ENCODE measurements around the gene C6orf136.
"Not testable (repeated sequence)": the region's sequence is repeated elsewhere in the genome, so short reads cannot be mapped to it uniquely, and the experiment has no call there.

C6orf136 gene, protein sequence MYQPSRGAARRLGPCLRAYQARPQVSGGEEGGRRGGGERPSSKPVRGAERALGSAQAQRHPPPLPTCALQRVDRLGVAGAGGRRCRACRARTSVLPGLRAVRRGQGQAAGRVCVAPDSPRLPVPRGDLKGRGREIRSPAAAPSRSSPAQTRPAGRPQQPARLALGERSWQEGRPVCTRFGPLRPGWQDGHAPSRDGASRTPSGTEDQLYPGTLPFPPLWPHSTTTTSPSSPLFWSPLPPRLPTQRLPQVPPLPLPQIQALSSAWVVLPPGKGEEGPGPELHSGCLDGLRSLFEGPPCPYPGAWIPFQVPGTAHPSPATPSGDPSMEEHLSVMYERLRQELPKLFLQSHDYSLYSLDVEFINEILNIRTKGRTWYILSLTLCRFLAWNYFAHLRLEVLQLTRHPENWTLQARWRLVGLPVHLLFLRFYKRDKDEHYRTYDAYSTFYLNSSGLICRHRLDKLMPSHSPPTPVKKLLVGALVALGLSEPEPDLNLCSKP

DNA sequence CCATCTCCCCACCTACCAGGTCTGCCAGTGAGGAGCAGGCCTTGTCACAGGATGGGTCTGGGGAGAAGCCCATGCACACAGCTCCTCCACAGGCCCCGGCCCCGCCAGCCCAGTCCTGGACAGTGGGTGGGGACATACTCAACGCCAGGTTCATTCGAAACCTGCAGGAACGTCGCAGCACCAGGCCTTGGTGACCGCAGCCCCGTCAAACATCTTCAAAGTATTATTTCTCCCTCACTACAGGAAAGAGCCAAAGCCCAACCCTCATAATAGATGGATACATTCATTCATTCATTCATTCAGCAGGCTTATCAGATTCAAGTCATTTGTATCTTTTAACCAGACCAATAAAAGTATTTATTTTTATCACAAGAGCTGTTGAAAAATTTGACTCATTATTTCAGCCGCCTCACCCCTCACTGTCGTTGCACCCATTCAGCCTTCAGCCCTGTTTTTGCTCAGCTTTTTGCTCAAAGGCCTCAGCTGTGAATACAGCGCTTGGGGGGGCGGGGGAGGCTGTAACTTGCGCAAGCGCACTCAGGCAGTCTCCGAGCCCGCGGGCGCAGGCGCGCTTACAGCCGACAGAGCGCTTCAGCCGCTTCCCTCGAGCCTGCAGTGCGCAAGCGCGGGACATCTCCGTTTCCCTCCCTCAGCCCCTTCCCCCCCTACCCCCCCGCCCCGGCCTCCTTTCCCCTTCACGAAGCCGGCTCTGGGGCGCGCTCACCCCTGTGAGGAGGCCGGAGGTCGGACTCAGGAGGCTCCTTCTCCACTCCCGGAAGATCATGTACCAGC is at the start of gene C6orf136:
TSS of gene C6orf136 (plus strand) at position 684 of the 792 bp plus-strand sequence. CDS start at position 783, 99 bp downstream.
- ATAC-seq: peak; percentile 86
- Mint-ChIP-seq H3K4me1 (peaks cover 32% of the 10 kb centered on the region), H3K9me3 (no peaks in the 10 kb centered on the region), H3K27me3 (no peaks in the 10 kb centered on the region), H3K4me3 (peak within 1 kb of the TSS; percentile 91), H3K27ac (peak within 1 kb of the TSS; percentile 95 to 96)
- peak; percentile 88 to 93 for DNase-seq

DNA sequence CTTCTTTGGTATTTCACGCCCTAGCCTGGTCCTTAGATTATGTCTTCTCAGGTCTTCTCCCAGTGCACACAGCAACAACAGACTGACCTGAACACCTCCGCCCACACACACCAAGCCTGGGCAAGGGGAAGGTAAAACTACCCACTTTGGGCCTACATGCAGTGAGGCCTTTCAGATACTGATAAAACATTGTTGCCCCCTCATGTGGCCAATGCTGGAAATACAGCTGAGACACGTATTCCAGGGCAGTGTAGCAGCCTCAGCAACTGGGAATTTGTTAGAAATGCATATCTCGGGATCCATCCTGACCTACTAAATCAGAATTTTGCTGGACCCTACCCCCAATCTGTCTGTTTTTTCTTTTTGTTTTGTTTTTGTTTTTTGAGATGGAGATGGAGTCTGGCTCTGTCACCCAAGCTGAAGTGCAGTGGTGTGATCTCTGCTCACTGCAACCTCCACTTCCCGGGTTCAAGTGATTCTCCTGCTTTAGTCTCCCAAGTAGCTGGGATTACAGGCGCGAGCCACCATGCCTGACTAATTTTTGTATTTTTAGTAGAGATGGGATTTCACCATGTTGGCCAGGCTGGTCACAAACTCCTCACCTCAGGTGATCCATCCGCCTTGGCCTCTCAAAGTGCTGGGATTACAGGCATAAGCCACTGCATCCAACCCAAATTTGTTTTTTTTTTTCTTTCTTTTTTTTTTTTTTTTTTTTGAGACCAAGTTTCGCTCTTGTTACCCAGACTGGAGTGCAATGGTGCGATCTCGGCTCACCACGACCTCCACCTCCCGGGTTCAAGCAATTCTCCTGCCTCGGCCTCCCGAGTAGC is 49.4 kb upstream of the C6orf136 start:
- Mint-ChIP-seq H3K4me1 (peaks cover 30% of the 10 kb centered on the region), H3K27ac (peak overlapping the region in 1 of 2 donors; percentile 90)
- ATAC-seq: peak; percentile 86
- not testable (repeated sequence) for H3K4me3 Mint-ChIP-seq, H3K27me3 Mint-ChIP-seq, H3K9me3 Mint-ChIP-seq
- DNase-seq: peak; percentile 74 to 79

DNA sequence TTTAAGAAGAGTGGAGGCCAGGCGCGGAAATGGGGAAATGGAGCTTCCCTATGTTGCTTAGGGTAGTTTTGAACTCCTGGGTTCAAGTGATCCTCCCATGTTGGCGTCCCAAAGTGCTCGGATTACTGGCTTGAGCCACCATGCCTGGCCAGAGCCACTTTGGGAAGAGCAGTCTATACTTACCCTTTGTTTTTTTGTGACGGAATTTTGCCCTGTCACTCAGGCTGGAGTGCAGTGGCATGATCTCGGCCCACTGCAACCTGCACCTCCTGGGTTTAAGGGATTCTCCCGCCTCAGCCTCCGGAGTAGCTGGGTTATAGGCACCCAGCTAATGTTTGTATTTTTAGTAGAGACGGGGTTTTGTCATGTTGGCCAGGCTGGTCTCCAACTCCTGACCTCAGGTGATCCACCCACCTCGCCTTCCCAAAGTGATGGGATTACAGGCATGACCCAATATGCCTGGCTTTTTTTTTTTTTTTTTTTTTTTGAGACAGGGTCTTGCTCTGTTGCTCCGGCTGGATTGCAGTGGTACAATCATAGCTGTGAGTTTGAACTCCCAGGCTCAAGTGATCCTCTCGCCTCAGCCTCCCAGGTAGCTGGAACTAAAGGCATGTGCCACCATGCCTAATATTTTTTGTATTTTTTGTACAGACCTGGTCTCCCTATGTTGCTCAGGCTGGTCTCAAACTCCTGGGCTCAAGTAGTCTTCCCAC is 47.9 kb upstream of the C6orf136 start:
- no peaks in the 10 kb centered on the region for H3K27me3 Mint-ChIP-seq
- H3K4me1 Mint-ChIP-seq: peaks cover 46% of the 10 kb centered on the region
- no peak overlapping the region for H3K4me3 Mint-ChIP-seq
- DNase-seq (no peak), ATAC-seq (no peak)
- H3K27ac Mint-ChIP-seq: peak overlapping the region; percentile 51 to 69
- H3K9me3 Mint-ChIP-seq: no peaks in the 10 kb centered on the region

DNA sequence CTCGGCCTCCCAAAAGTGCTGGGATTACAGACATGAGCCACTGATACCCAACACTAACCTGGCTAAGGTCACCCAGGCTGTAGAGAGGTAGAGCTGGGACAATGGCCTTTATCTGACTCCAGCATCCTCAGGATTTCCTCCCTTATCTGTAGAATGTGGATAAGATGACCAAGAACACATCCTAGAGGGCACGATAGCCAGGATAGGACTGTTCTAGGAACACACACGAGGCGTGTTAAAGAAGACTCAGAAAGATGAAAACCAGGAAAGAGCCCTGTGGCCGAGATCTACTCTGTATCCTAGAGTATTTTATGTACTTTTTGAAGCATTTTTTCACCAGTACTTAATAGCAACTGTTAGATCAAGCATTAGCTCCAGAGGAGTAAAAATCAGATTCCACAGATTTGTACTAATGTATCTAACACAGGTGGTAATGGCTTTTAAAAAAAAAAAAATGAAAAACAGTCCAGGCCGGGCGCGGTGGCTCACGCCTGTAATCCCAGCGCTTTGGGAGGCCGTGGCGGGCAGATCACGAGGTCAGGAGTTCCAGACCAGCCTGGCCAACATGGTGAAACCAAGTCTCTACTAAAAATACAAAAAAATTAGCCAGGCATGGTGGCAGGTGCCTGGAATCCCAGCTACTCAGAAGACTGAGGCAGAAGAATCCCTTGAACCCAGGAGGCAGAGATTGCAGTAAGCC is 47.2 kb upstream of the C6orf136 start:
- H3K4me1 Mint-ChIP-seq: peaks cover 51% of the 10 kb centered on the region
- H3K27ac Mint-ChIP-seq: peak overlapping the region; percentile 51 to 69
- no peaks in the 10 kb centered on the region for H3K27me3 Mint-ChIP-seq
- H3K9me3 Mint-ChIP-seq: no peaks in the 10 kb centered on the region
- no peak for ATAC-seq
- no peak for DNase-seq
- no peak overlapping the region for H3K4me3 Mint-ChIP-seq

DNA sequence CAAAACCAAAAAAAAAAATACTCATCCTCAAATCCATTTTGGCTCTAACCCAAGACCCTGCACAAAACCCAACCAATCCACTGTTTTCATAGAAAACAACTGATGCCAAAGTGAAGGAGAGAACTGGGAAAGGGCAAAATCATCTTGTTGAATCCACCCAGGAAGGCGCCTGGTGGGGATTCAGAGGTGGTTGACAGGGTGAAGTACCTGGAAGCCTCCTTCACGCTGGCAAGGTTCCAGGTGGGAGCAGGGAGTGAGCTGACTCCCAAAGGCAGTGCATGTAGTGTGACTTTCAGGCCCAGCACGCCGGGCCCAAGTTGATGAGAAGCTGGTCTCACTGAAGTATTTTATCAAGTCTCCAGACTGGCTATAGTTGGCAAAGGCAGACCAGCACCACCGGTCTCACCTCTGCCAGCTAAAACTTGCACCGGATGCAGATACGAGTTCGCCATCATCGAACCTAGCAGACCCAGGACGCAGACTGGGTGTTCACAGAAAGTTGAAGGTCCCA is 46.4 kb upstream of the C6orf136 start:
- no peak overlapping the region for H3K4me3 Mint-ChIP-seq
- DNase-seq: no peak
- H3K4me1 Mint-ChIP-seq: peaks cover 56% of the 10 kb centered on the region
- H3K27ac Mint-ChIP-seq: peak overlapping the region; percentile 2 to 40
- no peaks in the 10 kb centered on the region for H3K9me3 Mint-ChIP-seq
- ATAC-seq: no peak
- H3K27me3 Mint-ChIP-seq: no peaks in the 10 kb centered on the region

DNA sequence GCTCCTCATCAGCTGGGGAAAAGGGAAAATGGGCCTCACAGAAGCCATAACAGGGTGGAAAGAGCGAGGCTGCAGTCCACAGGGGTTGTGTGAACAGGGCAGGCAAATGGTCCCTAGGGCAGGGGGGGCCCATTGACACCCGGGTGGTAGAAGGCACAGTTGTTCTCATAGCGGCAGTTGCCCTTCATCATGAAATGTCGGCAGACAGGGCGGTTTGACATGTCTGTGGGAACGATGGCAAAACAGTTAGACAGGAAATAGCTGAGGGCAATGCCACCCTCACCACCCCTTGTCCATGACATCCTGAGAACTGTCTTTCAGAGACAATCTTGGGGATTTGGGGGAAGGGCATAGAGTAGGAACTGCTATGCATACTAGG is 45.5 kb upstream of the C6orf136 start:
- peak; percentile 2 for ATAC-seq
- DNase-seq: no peak
- H3K27ac Mint-ChIP-seq: peak overlapping the region in 1 of 2 donors; percentile 71
- H3K27me3 Mint-ChIP-seq: no peaks in the 10 kb centered on the region
- peaks cover 56% of the 10 kb centered on the region for H3K4me1 Mint-ChIP-seq
- no peaks in the 10 kb centered on the region for H3K9me3 Mint-ChIP-seq
- H3K4me3 Mint-ChIP-seq: peak overlapping the region in 1 of 2 donors; percentile 7

DNA sequence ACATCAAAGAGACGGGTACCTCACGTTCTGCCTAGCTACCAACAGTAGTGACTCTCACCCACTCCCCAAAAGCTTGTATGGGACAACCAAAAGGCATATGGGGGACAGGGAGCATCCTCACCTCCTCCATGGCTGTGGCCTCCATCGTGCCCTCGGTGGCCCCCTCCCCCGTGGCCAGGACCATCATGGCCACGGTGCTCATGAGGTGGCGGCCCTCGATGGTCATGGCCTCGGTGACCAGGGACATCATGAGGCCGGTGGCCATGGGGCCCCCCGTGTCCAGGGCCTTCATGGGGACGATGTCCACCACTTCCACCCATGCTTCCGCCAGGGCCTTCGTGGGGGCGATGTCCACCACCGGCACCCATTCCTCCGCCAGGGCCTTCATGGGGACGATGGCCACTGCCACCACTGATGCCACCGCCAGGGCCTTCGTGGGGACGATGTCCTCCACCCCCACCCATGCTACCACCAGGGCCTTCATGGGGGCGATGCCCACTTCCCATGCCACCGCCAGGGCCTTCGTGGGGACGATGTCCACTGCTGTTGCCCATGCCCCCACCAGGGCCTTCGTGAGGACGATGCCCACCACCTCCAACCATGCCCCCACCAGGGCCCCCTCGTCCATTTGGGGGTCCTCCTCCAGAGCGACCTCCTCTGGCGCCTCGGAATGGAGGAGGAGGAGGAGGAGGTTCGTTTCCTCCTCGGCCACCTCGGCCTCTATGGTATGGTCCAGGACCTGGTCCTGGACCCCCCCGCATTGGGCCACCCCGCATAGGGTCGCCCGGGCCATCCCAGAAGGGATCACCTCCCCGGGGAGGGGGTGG is 44.9 kb upstream of the C6orf136 start:
- H3K4me3 Mint-ChIP-seq: no peak overlapping the region
- DNase-seq (no peak), ATAC-seq (peak; percentile 47)
- H3K4me1 Mint-ChIP-seq: peaks cover 52% of the 10 kb centered on the region
- no peaks in the 10 kb centered on the region for H3K9me3 Mint-ChIP-seq
- peak overlapping the region in 1 of 2 donors; percentile 71 for H3K27ac Mint-ChIP-seq
- H3K27me3 Mint-ChIP-seq: no peaks in the 10 kb centered on the region

DNA sequence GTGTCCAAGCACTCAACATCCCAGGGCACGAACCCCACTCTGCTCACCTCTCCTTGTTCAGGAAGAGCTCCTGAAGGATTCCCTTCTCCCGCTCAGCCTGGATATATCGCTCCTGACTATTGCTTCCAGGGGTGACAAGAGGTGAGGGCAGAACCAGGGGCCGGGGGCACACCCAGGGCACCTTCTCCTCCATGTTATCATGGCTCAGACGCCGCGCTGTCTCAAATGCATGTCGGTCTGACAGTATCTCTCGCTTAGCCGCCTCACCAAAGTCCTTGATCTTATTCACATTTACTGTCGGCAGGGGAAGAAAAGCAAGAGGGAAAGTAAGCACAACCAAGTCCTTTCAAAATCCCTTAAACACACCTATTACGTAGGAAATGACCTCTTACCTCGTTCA is 43.0 kb upstream of the C6orf136 start:
- ATAC-seq: no peak
- Mint-ChIP-seq H3K27me3 (no peaks in the 10 kb centered on the region), H3K27ac (peak overlapping the region in 1 of 2 donors; percentile 82), H3K4me1 (peaks cover 55% of the 10 kb centered on the region), H3K4me3 (no peak overlapping the region), H3K9me3 (no peaks in the 10 kb centered on the region)
- DNase-seq: no peak

DNA sequence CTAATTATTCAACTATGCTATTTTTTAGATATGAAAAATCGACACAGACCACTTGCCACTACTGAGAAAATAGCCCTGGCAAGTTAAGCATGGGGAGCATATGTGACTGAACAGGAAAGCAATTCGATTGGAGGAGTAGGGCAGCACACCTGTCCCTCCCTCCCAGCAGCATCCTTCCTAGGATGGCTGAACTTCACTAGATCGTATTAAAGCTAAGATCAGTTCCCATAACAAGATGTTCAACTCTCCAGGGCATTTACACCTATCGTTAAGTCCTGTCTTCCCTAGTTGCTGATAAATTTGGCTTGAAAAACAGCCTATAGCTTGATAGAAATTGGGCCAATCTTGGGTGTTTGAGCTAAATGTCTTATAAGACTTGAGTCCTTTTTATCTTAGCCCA is 36.9 kb upstream of the C6orf136 start:
- no peak overlapping the region for H3K4me3 Mint-ChIP-seq
- DNase-seq (no peak), ATAC-seq (no peak)
- H3K27me3 Mint-ChIP-seq: no peaks in the 10 kb centered on the region
- H3K4me1 Mint-ChIP-seq: peaks cover 75% of the 10 kb centered on the region
- H3K27ac Mint-ChIP-seq: peak overlapping the region in 1 of 2 donors; percentile 37
- no peaks in the 10 kb centered on the region for H3K9me3 Mint-ChIP-seq

DNA sequence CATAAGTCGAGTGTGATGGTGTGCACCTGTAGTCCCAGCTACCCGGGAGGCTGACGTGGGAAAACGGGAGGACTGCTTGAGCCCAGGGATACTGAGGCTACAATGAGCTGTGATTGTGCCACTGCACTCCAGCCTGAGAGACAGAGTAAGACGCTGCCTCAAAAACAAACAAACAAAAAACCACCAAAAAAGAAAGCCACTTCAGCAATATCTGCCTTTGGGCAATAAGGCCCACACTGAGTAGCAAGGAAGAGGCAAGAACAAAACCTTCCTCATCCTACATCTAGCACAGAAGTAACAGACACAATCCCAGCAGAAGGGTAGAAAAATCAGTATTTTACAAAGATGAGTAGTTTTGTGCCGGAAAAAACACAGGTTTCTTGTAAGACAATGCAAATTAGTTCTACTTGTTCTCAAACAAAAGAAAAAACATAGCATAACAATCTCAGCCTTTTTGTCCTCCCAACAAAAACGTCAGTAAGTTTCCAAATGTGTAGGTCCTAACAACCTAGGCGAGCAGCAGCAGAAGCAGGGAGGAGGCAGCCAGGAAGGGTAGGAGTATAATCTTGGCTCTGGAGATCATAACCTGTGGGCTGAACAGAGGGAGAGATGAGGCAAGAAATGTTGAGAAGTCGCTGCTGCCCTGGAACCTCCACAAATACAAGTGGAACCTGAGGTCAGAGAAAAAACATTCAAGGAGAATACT is 35.6 kb upstream of the C6orf136 start:
- H3K27me3 Mint-ChIP-seq: no peaks in the 10 kb centered on the region
- H3K4me3 Mint-ChIP-seq: peak overlapping the region in 1 of 2 donors; percentile 25
- peak overlapping the region in 1 of 2 donors; percentile 60 for H3K27ac Mint-ChIP-seq
- no peak for ATAC-seq
- no peak for DNase-seq
- peaks cover 86% of the 10 kb centered on the region for H3K4me1 Mint-ChIP-seq
- H3K9me3 Mint-ChIP-seq: no peaks in the 10 kb centered on the region

DNA sequence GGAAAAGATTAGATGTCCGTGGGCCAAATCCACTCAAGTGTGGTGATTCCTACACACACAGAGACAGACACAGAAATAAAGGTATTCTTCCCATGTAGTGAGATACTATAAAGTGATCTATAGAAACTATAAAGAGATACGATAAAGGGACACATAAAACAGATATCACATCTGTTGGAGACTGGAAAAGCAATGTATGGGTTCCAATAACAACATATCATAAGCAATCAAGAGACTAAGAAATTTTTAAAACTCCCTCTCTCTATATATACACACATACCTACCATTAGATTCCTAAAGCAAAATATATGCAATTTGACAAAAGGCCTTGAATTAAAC is 35.1 kb upstream of the C6orf136 start:
- Mint-ChIP-seq H3K27ac (peak overlapping the region in 1 of 2 donors; percentile 16), H3K9me3 (no peaks in the 10 kb centered on the region), H3K4me3 (no peak overlapping the region), H3K4me1 (peaks cover 89% of the 10 kb centered on the region), H3K27me3 (no peaks in the 10 kb centered on the region)
- no peak for ATAC-seq
- DNase-seq: no peak

DNA sequence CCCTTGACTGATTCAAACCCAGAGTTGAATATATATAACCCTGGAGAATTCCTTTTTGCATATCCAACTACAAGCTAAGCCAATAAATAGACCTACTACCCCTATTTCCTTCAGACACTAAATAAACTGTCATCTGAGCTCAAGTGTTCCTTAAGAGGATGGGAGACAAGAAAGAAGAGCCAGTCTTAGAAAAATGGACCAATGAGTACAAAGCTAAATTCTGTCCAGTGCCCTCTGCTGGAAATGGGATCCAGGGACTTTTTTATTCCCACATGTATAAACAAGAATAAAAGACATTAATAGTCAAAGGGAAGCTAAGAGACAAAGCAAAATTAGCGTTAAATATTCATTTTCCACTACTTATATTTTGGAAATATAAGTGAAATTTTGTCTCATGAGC is 34.7 kb upstream of the C6orf136 start:
- no peaks in the 10 kb centered on the region for H3K27me3 Mint-ChIP-seq
- DNase-seq (no peak), ATAC-seq (no peak)
- H3K4me3 Mint-ChIP-seq: no peak overlapping the region
- no peaks in the 10 kb centered on the region for H3K9me3 Mint-ChIP-seq
- peaks cover 93% of the 10 kb centered on the region for H3K4me1 Mint-ChIP-seq
- peak overlapping the region in 1 of 2 donors; percentile 16 for H3K27ac Mint-ChIP-seq

DNA sequence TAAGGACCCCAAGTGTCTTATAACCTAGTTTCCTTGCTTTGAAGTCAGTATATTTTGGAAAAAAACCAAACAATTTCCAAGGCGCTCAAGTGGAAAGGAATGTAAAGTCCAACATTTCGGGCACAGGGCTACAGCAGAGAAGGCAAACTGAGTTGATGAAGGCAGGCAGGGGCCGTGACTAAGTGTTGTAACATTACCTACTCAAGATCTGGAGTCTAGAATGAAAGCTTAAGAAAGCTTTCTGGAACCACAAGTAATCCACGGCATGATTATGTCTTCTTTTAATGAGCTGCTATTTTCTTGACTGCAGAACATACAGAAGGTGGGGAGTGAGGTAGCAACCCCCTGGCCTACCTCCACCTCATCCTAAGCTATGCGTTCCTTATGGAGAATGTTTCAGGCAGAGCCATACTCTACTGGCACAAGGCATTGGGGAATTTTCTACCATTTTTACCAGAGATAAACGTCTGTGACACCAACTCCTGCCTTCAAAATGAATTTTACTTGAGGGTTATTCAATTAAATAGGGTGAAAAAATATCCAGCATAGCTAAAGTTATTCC is 34.2 kb upstream of the C6orf136 start:
- ATAC-seq: no peak
- Mint-ChIP-seq H3K9me3 (no peaks in the 10 kb centered on the region), H3K27me3 (no peaks in the 10 kb centered on the region), H3K4me1 (peaks cover 91% of the 10 kb centered on the region), H3K4me3 (peak overlapping the region in 1 of 2 donors; percentile 91), H3K27ac (peak overlapping the region; percentile 4 to 5)
- DNase-seq: no peak
